RWPE1 (cell line): ENCODE results near the gene ATP11C.

Source experiments
- CTCF ChIA-PET: fragments of 350-600 bp; sonication (Branson Sonifier 250); formaldehyde crosslinking; extraction: SDS; loops from one replicate; lab custom pipeline; 2021; lab: Yijun Ruan, JAX
- POLR2A ChIA-PET: fragments of 400-600 bp; formaldehyde crosslinking; extraction: SDS; loops from one replicate; lab custom pipeline; 2020; ENCODE audit warnings: antibody characterized with exemption; ENCODE audit not compliant: low non-redundant PET; lab: Yijun Ruan, JAX
- DNase-seq: peaks from one replicate; pipeline ENCODE4 v3.0.0; 2012; ENCODE audit warnings: low spot score
- H3K27ac ChIP-seq: fragments of 450-650 bp; 2 replicates; pipeline ENCODE4 v1.5.1; 2017
- TF ChIP-seq, protein P1 (sequence below): fragments of 450-650 bp; conservative IDR thresholded peaks from 2 replicates; pipeline ENCODE4 v1.5.1; 2017; ENCODE audit warnings: low read depth, mild to moderate bottlenecking

The ATP11C gene

GRCh38 chrX:139832718-139833309, 100.0 kb downstream of the ATP11C start:
- no peak for DNase-seq
- CTCF ChIA-PET = no interaction called here
- TF ChIP-seq, protein P1, sequence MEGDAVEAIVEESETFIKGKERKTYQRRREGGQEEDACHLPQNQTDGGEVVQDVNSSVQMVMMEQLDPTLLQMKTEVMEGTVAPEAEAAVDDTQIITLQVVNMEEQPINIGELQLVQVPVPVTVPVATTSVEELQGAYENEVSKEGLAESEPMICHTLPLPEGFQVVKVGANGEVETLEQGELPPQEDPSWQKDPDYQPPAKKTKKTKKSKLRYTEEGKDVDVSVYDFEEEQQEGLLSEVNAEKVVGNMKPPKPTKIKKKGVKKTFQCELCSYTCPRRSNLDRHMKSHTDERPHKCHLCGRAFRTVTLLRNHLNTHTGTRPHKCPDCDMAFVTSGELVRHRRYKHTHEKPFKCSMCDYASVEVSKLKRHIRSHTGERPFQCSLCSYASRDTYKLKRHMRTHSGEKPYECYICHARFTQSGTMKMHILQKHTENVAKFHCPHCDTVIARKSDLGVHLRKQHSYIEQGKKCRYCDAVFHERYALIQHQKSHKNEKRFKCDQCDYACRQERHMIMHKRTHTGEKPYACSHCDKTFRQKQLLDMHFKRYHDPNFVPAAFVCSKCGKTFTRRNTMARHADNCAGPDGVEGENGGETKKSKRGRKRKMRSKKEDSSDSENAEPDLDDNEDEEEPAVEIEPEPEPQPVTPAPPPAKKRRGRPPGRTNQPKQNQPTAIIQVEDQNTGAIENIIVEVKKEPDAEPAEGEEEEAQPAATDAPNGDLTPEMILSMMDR = no peak
- POLR2A ChIA-PET = no interaction called here
- H3K27ac ChIP-seq = no peak overlapping the region

DNA sequence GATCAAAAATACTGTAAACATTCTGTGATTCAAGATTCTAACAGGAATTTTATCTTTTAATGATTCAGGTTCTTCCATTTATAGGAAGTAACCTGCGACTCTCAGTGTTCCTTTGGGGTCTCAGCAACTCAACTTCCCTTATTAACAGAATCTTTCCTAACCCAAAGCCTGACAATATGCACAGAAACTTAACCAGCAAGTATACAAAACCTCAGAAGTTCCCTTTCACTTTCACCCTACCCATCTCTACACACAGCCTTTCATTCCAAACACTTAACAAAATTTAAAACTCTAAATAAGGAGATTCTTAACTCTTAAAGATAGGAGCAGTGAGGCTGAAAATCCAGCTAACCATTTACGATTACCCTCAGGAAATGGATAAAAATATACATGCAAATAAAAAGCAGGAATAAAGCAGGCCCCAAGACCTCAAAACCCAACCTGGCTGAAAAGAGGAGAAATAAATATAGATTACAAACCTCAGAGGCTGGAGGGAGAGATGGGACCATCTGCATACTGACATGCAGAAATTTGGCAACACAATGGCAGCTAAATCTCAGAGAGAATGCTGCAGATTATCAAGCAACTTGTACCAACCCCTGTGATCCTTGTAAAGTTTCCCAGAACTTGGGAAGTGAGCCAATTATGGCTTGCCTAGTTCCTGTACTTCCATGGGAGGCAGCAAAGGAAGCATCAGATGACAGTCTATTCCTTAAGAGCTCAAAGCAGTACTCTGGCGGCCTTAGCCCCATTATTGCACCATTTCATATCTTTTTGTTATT, 101.0 kb downstream of the ATP11C start:
- H3K27ac ChIP-seq = no peak overlapping the region
- peak; percentile 4 for DNase-seq
- POLR2A ChIA-PET = no interaction called here
- CTCF ChIA-PET = no interaction called here
- TF ChIP-seq, protein P1 = no peak

GRCh38 chrX:139831017-139831416, 101.8 kb downstream of the ATP11C start:
- TF ChIP-seq, protein P1 = no peak
- no peak overlapping the region for H3K27ac ChIP-seq
- CTCF ChIA-PET = no interaction called here
- POLR2A ChIA-PET = no interaction called here
- no peak for DNase-seq

GRCh38 chrX:139828830-139829229, 104.0 kb downstream of the ATP11C start:
- POLR2A ChIA-PET = no interaction called here
- H3K27ac ChIP-seq = no peak overlapping the region
- TF ChIP-seq, protein P1 = no peak
- CTCF ChIA-PET = no interaction called here
- no peak for DNase-seq

GRCh38 chrX:139828033-139828432, 104.8 kb downstream of the ATP11C start:
- POLR2A ChIA-PET = no interaction called here
- CTCF ChIA-PET = no interaction called here
- no peak for DNase-seq
- TF ChIP-seq, protein P1 = no peak
- no peak overlapping the region for H3K27ac ChIP-seq

DNA sequence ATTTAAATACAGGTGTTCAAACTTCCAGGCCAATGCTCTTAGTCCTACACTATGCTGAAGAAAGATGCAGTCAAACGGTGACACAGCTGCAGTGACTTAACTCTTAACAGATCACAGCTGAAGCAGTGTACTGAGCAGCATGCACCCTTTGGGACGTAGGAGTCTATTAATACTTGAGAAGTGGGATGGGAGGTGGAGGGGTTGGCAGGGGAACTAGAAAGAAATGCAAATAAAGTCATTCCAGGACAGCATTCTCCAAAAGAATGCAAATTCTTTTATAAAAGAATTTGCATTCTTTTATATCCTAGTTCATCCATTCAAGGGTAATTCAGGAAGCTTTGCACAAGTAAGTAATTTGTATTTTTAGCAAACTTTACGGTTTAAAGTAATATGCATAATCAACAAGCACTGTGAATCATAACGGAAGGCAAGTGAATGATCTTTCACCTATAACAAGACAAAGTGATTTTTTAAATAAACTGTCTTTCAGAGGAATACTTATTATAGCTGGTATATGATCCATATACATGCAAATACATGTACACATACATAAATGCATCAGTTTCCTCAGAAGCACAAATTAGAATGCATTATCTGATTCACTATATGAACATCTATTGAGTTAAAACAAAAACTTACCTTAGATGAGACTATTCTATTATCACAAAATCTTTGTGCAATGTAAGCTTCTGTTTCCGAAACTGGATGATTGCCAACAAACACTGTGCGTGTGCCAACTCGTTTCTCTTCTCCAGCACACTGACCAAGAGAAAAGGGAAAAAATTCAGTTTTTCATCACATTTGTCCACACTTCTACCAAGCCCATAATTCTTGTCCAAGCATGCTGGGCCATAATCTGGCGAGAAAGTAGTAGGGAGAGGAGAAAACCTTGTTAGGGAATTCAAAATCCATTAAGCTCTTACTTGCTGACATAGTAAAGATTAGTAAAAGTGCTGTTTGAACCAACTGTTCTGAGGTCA, 106.5 kb downstream of the ATP11C start:
- ChIA-PET CTCF (no interaction called here), POLR2A (no interaction called here)
- no peak for DNase-seq
- TF ChIP-seq, protein P1 = no peak
- H3K27ac ChIP-seq = no peak overlapping the region
